Astrocyte of the cerebellum (primary cell): ENCODE results near the gene RNF38.
"Not testable (repeated sequence)": the region's sequence is repeated elsewhere in the genome, so short reads cannot be mapped to it uniquely, and the experiment has no call there.

ENCODE experiments used
- DNase-seq: peaks from one replicate; pipeline ENCODE4 v3.0.0-alpha.2; 2011; ENCODE audit warnings: low read depth
- H3K4me3 ChIP-seq: 2 replicates; pipeline ENCODE4 v1.5.1; 2011; ENCODE audit warnings: mild to moderate bottlenecking, low read depth, low read length, moderate library complexity
- CTCF ChIP-seq: IDR thresholded peaks from 2 replicates; pipeline ENCODE4 v1.5.1; 2012; ENCODE audit warnings: low read length, low read depth, moderate library complexity, mild to moderate bottlenecking; ENCODE audit errors: missing control alignments
- in situ Hi-C: cut with HindIII; loops from 2 replicates; pipeline ENCODE4 v1.10.0; 2017; ENCODE audit warnings: low sequenced_read_pairs

RNF38 gene

GRCh38 chr9:36316611-36317317, 83.3 kb downstream of the RNF38 start:
- DNase-seq: no peak

GRCh38 chr9:36316049-36316448, 84.0 kb downstream of the RNF38 start:
- in situ Hi-C loops: no loop called here
- no peak overlapping the region for H3K4me3 ChIP-seq
- DNase-seq: no peak
- TF ChIP-seq CTCF: no peak

More at GRCh38 chr9:36316611-36317317, 83.3 kb downstream of the RNF38 start:
- no peak overlapping the region for H3K4me3 ChIP-seq
- in situ Hi-C loops: no loop called here
- TF ChIP-seq CTCF: no peak

- no peak overlapping the region for H3K4me3 ChIP-seq
- no peak for TF ChIP-seq CTCF
- in situ Hi-C loops: no loop called here
- DNase-seq: no peak
Observed at GRCh38 chr9:36315283-36315682, 84.8 kb downstream of the RNF38 start.

- in situ Hi-C loops: no loop called here
- no peak overlapping the region for H3K4me3 ChIP-seq
- no peak for TF ChIP-seq CTCF
- DNase-seq: no peak
Observed at GRCh38 chr9:36314740-36315139, 85.3 kb downstream of the RNF38 start.

GRCh38 chr9:36306471-36307306, 93.4 kb downstream of the RNF38 start:
- no peak for TF ChIP-seq CTCF
- no peak for DNase-seq
- no peak overlapping the region for H3K4me3 ChIP-seq
- in situ Hi-C loops: no loop called here

- DNase-seq, in situ Hi-C loops, H3K4me3 ChIP-seq: not testable (repeated sequence)
Observed at GRCh38 chr9:36304366-36304765, 95.7 kb downstream of the RNF38 start.

- no peak for TF ChIP-seq CTCF
- DNase-seq: no peak
- in situ Hi-C loops: no loop called here
- no peak overlapping the region for H3K4me3 ChIP-seq
Observed at GRCh38 chr9:36301227-36301626, 98.8 kb downstream of the RNF38 start.
